Measurements from ENCODE around the gene WWTR1. TPM values are rescaled to one million over a fixed set of nuclear protein-coding genes. Genes with fewer than 3 reads are reported as not detected.

Gene WWTR1
- total and polyA plus RNA-seq, 2 experiments from 2014 or later, result 25.1 to 26.2 TPM

DNA sequence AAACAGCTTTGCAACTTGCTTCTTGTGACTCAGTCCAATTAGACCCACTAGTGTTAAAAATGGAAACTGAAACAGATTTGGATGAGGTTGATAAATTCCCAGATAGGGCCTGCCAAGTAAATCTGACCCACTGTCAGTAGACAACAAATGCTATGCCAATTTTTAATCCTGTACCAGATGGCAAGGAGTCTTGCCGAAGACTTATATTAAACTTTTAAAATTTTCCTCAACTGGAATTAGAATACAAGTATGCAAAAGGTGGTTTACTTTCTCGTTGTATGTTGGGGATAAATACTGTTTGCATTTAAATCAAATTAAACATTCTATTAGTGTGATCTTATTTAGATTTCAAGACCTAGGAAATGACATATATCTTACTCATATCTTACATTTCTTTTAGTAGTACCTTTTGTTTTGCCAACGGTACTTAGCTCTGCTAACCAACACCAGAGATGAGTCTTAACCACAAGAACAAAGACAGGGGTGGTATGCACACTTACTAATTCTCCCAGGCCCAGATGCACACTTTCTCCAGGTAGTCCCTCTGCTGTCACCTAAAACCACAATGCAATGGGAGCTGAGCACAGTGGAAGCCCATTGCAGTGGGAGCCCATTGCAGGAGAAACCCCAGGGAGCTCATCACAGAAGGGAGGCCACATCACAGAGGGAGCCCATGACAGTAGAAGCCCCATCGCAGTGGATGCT is 77.8 kb downstream of the WWTR1 start:
- ATAC-seq (no peak), DNase-seq (ENCODE audit: low spot score) (no peak)
- Histone ChIP-seq H4K20me1 (replicated peaks; ENCODE audit: insufficient read depth) (no peaks in the 10 kb centered on the region), H3K4me2 (no peak overlapping the region), H3K27me3 (ENCODE audit: insufficient read depth) (no peaks in the 10 kb centered on the region), H3K9me2 (ENCODE audit: insufficient read depth) (no peaks in the 10 kb centered on the region), H3K79me2 (replicated peaks; ENCODE audit: insufficient read depth) (peaks cover 43% of the 10 kb centered on the region), H3K27ac (ENCODE audit: low read depth) (no peak overlapping the region), H3K36me3 (ENCODE audit: insufficient read depth) (no peaks in the 10 kb centered on the region), H3F3A (replicated peaks; ENCODE audit: low read depth) (peaks cover 4% of the 10 kb centered on the region; the same call in 1 of the 2 replicates), H3K4me3 (no peak overlapping the region), H2AFZ (no peak overlapping the region), H3K4me1 (ENCODE audit: insufficient read depth) (peaks cover 46% of the 10 kb centered on the region)
- Mint-ChIP-seq H3K4me3 (no peak overlapping the region), H3K9me3 (no peaks in the 10 kb centered on the region), H3K4me1 (peaks cover 48% of the 10 kb centered on the region), H3K36me3 (ENCODE audit: low read depth) (no peaks in the 10 kb centered on the region), H3K27me3 (ENCODE audit: insufficient read depth, low read depth, poor library complexity) (peaks cover 2% of the 10 kb centered on the region), H3K27ac (no peak overlapping the region)
- TF ChIP-seq NANOG (IDR thresholded peaks at IDR 0.05; ENCODE audit: borderline replicate concordance) (no peak), STAT1 (IDR thresholded peaks at IDR 0.05; ENCODE audit: unreplicated experiment) (no peak), JUNB (IDR thresholded peaks at IDR 0.05; ENCODE audit: unreplicated experiment) (no peak), POLR2AphosphoS5 (IDR thresholded peaks at IDR 0.05; ENCODE audit: low read depth) (no peak), ZNF114 (CRISPR knock-in tag; IDR thresholded peaks at IDR 0.05) (no peak), CREB1 (CRISPR knock-in tag; IDR thresholded peaks at IDR 0.05; ENCODE audit: low read depth) (no peak), ZNF331 (CRISPR knock-in tag; IDR thresholded peaks at IDR 0.05; ENCODE audit: low read depth) (no peak), EZH2phosphoT487 (IDR thresholded peaks at IDR 0.05; ENCODE audit: unreplicated experiment) (no peak), EZH2 (IDR thresholded peaks at IDR 0.05; ENCODE audit: low read depth, unreplicated experiment) (no peak)
- TF ChIP-seq, protein P1, sequence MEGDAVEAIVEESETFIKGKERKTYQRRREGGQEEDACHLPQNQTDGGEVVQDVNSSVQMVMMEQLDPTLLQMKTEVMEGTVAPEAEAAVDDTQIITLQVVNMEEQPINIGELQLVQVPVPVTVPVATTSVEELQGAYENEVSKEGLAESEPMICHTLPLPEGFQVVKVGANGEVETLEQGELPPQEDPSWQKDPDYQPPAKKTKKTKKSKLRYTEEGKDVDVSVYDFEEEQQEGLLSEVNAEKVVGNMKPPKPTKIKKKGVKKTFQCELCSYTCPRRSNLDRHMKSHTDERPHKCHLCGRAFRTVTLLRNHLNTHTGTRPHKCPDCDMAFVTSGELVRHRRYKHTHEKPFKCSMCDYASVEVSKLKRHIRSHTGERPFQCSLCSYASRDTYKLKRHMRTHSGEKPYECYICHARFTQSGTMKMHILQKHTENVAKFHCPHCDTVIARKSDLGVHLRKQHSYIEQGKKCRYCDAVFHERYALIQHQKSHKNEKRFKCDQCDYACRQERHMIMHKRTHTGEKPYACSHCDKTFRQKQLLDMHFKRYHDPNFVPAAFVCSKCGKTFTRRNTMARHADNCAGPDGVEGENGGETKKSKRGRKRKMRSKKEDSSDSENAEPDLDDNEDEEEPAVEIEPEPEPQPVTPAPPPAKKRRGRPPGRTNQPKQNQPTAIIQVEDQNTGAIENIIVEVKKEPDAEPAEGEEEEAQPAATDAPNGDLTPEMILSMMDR (conservative IDR thresholded peaks at IDR 0.05; ENCODE audit: low read depth in 2 of 2), result no peak
- TF ChIP-seq, protein P2, sequence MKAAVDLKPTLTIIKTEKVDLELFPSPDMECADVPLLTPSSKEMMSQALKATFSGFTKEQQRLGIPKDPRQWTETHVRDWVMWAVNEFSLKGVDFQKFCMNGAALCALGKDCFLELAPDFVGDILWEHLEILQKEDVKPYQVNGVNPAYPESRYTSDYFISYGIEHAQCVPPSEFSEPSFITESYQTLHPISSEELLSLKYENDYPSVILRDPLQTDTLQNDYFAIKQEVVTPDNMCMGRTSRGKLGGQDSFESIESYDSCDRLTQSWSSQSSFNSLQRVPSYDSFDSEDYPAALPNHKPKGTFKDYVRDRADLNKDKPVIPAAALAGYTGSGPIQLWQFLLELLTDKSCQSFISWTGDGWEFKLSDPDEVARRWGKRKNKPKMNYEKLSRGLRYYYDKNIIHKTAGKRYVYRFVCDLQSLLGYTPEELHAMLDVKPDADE (IDR thresholded peaks at IDR 0.05), result no peak
- TF ChIP-seq, protein P3, sequence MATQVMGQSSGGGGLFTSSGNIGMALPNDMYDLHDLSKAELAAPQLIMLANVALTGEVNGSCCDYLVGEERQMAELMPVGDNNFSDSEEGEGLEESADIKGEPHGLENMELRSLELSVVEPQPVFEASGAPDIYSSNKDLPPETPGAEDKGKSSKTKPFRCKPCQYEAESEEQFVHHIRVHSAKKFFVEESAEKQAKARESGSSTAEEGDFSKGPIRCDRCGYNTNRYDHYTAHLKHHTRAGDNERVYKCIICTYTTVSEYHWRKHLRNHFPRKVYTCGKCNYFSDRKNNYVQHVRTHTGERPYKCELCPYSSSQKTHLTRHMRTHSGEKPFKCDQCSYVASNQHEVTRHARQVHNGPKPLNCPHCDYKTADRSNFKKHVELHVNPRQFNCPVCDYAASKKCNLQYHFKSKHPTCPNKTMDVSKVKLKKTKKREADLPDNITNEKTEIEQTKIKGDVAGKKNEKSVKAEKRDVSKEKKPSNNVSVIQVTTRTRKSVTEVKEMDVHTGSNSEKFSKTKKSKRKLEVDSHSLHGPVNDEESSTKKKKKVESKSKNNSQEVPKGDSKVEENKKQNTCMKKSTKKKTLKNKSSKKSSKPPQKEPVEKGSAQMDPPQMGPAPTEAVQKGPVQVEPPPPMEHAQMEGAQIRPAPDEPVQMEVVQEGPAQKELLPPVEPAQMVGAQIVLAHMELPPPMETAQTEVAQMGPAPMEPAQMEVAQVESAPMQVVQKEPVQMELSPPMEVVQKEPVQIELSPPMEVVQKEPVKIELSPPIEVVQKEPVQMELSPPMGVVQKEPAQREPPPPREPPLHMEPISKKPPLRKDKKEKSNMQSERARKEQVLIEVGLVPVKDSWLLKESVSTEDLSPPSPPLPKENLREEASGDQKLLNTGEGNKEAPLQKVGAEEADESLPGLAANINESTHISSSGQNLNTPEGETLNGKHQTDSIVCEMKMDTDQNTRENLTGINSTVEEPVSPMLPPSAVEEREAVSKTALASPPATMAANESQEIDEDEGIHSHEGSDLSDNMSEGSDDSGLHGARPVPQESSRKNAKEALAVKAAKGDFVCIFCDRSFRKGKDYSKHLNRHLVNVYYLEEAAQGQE (IDR thresholded peaks at IDR 0.05; ENCODE audit: unreplicated experiment), result no peak

Data from GM23338 (cell line).